HG02642 (cell line): ENCODE measurements around the gene NEUROG2.

Experiments used
- ATAC-seq: cut with Tn5 transposase; IDR thresholded peaks from one replicate; pipeline ENCODE4 v1.9.1; 2021; ENCODE audit warnings: mild to moderate bottlenecking; ENCODE audit not compliant: unreplicated experiment, poor library complexity

The NEUROG2 gene

GRCh38 chr4:112521123-112522023 is 5.4 kb upstream of the NEUROG2 start:
- peak; percentile 17 for ATAC-seq

DNA sequence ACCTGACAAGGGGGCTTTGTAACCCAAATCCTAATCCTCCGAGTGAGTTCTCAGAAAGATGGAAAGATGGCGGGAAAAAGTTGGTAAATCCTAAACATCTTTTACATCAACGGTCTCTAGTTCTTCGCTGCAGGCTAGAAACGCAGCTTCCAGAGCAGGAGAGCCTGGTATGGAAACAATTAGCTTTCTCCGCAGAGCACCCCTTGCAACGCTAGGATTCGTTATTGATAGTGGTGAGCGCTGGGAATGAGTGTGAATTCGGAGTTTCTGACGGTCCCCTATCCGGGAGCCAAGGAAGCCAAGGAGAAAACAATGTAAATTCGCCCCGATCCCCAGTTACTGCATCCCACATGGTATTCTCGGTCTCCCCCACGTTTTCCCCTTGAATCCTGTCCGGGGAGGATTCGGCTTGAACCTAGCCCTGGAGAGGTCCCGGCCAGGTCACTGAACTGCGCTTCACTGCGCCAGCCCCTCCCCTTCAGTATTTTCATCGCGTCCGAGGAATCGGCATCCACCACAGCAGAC is 4.7 kb upstream of the NEUROG2 start:
- no peak for ATAC-seq

DNA sequence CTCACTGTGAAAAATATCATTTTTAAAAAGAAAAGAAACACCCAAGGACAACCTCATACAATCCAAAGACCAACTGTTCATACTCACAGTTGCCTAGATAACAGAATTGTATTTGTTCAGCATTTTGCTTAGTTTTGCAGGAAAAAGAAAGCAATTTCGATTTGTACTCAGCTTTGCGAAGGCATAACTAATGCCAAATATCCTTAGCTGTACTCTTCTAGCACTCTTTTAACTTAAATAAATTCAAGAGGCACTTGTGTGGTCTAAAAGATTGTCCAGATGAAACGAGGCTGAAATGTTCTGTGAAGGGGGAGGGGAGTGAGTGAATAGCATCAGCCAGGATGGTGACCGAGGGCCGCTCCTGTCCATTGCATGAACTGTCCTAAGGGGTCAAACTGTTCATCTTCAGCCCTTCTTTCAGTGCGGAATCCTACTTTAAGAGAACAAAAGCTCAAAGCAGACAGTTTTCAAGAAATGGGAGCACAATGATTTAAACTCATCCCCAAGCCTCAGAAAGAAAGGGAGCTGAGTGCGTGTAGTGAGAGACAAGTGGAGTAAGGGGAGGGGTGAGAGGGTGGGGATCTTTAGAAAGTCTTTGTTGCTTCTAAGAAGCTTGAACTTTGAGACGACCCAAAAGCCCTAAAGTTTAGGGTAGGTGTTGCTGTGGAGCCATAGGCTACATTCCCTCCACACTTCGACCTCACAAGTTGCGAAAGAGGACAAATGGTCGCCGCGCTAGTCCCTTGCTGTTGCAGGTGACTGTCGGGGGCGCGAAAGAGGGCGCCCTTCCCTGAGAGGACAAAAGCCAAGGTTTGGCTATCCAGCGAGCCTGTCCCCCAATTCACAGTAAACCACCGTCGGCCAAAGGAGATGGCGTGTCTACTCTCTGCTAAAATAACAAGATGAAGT is 4.0 kb upstream of the NEUROG2 start:
- no peak for ATAC-seq

- ATAC-seq = no peak
Measured at GRCh38 chr4:112518675-112519074, 2.7 kb upstream of the NEUROG2 start.

GRCh38 chr4:112517911-112518310 is 1.9 kb upstream of the NEUROG2 start:
- ATAC-seq = no peak

DNA sequence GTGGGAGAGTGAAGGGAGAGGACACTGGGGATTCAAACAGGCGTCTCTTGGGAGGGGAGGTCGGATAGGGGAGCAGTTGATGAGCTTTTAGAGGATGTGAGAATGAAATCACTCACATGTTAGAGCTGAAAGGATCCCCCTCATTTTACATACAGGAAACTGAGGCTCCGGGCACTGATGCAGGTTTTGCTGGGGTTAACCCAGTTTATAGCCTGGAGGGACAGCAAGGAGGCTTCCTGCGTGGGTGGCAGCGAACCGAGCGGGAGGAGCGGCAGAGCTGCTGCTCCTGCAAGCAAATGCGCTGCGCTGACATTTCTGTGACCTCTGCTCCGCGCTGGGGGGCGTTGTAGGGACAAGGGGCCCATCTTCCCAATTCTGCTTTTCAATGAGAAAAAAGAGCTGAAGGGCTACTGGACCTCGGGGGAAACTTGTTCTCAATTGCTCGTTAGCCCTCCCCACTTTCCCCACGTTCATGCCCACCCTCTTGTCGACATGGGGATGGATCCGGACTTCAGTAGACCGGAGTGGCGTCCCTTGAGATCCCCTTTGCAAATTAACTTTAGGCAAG is 1.2 kb upstream of the NEUROG2 start:
- ATAC-seq = peak; percentile 18

GRCh38 chr4:112516471-112517066 is 589 bp upstream of the NEUROG2 start:
- ATAC-seq = peak; percentile 26

DNA sequence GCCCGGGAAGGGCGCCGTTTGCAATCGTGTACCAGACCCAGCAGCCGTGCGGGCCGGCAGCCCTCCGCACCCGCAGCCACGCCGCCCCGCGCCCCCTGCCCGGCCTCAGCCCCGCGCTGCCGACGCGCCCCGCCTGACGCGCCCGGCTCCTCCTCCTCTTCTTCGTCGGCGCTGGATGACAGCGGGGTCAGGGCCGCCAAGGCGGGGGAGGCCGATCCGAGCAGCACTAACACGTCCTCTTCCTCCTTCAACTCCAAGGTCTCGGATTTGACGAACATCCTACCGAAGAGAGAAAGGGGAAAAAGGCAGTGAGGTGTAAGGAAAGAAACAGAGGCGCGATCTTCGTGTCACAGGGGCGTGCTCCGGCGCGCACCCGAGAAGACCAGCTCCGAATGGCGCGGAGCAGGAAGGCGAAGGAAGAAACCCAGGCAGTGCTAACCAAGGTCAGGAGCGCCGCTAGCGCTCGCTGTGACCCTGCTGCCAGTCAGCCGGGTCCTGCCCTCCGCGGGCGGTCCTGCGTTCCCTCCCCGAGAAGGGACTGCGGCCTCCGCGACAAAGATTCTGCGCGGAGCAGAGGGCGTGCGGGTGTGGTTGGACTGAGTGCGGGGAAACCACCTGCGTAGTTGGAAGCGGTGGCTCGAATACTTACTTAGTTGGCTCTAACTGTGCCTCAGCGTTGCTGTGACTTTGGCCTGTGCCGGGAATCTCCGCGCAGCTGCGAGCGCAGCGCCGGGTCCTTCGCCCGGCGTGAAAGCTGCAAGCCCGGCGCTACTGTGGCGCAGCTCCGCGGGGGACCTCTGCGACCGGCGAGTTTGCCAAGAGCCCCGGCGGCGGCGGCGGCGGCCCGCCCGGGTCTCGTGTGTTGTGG is 548 bp downstream of the NEUROG2 start:
- ATAC-seq = peak; percentile 45

GRCh38 chr4:112514647-112515197 is 1.3 kb downstream of the NEUROG2 start:
- peak; percentile 20 for ATAC-seq

GRCh38 chr4:112513971-112514646 is 1.9 kb downstream of the NEUROG2 start:
- peak; percentile 4 for ATAC-seq

- no peak for ATAC-seq
Measured at GRCh38 chr4:112511803-112512118, 4.2 kb downstream of the NEUROG2 start.

DNA sequence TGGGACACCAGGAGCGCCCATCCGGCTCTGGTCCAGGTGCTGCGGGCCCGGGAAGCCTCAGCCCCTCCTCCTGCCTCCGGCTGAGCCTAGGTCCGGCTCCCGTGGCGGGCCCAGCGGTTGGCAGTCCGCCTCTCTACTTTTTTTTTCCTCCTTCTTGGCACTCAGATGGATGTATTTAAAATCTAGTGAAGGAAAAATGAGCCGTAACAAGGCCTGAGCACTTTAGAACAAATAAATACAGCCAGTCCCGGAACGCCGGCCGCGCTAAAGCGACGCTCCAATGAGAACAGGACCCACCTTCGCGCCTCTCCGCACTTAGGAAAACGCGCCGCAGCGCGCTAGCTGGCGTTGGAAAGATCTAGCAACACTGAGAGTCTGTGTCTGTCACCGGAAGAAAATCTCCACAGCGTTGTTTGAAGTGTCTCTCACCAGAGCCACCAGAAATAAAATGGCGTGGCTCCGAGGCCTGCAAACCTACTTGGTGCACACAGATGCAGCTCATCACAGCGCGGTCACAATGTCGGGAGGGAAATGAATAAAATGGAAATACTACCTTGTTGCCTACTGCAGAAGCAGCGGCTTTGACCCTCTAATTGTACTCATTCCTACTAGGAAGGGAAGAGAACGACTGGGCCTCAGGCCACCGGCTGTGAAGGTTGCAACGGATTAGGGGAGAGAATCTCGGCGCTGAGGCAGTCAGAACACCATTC is 4.7 kb downstream of the NEUROG2 start:
- ATAC-seq = no peak

DNA sequence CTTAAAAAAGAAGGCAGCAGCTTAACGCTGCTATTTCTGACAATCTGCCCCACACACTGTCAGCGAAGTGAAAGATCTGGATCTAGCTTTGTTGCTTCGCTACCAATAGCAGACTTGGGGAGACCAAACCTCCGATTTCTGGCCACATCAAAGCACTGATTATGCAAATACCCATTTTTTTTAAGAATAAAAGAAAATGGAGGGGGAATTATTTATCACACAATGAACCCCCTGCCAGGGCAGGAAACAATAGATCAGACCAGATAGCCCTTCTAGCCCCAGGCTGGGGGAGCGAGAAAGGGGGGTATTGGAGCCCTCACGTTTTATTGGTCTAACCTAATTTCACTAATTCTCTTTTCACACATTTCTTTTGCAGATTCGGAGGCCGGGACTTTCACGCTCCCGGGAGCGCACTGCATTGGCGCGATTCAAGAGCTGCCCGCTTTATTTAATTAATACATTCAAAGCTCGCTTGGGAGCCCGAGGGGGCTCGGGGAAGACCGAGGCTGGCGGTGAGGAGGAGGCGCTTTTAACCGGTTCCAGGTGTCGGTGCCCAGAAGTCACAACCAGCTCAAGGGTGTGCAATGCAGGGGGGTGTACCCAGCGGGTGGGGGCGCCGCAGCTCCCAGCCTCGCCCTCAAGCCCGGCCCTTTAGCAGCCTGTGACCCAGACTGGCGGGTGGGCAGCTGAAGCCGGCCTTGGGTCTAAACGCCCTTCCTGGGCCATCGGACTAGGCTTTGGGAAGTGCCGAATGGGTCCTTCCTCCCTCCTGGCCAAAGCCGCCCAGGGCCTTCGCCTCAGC is 5.5 kb downstream of the NEUROG2 start:
- ATAC-seq = no peak

DNA sequence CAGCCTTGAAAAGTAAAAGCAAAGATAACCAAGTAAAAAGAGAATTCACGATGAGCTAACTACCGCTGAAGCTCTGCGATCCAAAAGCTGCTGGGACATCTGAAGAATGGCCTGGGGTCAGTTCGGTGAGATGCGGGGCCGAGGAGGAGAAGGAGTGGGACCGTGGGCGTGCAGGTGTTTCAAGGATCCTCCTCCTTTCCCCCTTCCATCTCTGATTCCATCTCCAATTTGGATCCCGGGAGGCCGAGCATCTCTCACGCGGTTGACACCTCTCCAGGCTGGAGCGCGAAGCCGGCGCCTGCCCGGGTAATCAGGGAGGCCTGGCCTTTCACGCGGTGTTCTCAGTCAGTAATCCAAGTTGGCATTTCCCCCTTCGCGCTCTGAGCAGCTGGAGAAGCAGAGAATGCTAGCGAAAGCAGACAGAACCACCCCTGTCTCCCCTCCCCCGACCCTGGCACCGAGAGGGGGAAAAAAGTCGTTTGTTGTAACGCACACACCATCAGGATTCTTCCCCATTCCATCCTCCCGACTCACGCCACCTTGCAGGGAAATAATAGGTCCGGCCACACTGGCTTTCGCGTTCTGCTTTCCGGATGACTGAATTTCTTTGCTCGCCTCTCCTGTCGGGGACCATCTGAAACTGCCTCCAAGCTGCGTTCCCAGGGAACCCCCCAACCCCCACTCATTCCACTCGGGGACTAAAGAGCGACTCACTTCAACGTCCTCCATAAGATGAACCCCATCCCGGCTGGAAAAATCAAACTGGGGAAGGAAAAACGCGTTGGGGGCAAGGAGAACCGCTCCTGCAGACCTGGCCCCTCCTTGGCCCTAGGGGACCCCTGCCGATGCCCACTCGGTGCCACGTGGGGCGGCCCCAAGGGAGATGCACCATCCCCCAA is 6.5 kb downstream of the NEUROG2 start:
- ATAC-seq = no peak

- ATAC-seq = no peak
Measured at GRCh38 chr4:112508356-112508755, 7.6 kb downstream of the NEUROG2 start.

- ATAC-seq = no peak
Measured at GRCh38 chr4:112504807-112505206, 11.2 kb downstream of the NEUROG2 start.
